ENCODE results near the gene KLHL15. TPM values are rescaled to one million over a fixed set of nuclear protein-coding genes. Genes with fewer than 3 reads are reported as not detected.

KLHL15 gene
- total RNA-seq (10 to 100 TPM in 3 of 5 experiments, 1 to 10 TPM in 2; 9.4 to 20.9 (median 10.5) TPM), polyA plus RNA-seq (1 to 10 TPM; 2.1 TPM), total RNA-seq (127 reads per million, percentile 88 among the genes with 10 or more reads in this experiment)

DNA sequence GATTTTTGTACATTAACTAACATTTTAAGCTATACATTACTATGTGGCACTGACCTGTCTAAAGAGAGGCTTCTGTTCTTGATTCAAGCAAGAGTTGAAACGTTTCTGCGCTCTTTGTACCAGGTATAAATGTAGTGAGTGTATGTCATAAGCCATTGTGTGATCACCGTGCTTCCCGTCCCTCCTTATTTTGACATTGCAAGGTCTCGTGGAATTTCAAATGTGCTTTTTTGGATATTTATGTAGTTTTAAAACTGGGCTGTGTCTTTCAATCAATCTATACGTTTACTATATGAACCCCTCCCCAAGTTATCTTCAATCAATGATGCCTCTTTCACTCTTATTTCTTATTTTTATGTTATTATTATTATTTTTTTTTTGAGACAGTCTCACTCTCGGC, at the start of gene KLHL15:
Gene KLHL15 (minus strand): TSS at position 101 of the 400 bp plus-strand sequence. CDS start 20,493 bp downstream, outside the sequence.
- CTCF ChIA-PET, result interaction anchor here (2.6 kb wide), 1 partner anchor 27 kb away, joined by 22 read pairs; the partner anchor contains the start of gene EIF2S3

GRCh38 chrX:24069877-24070276, 42.9 kb upstream of the KLHL15 start:
- H3K4me3 ChIP-seq (ENCODE audit: low read length), result no peak overlapping the region
- ATAC-seq, result no peak

More for the DNA sequence above, at the start of gene KLHL15:
- peak within 1 kb of the TSS; percentile 88 to 96 (median 94) for H3K27ac Mint-ChIP-seq
- H3K27me3 ChIP-seq (ENCODE audit: control insufficient read depth in 2 of 2, insufficient read depth in 2 of 2, low read length in 2 of 2), result no peaks in the 10 kb centered on the region
- intact Hi-C loops (cut with micrococcal nuclease), result loop anchor here in 1 of 2 donors (10.0 kb wide), 1 partner anchor 448 kb away; no protein-coding TSS in a partner anchor
- POLR2A ChIA-PET, result interaction anchor here (1.6 to 4.4 kb wide), 5 partner anchors 25 to 244 kb away, joined by 7 to 56 read pairs (median 14); partner anchors contain the start of genes APOO, CXorf58, EIF2S3 and SAT1
- DNase-seq (no peak), ATAC-seq (no peak)
- H3K9me3 Mint-ChIP-seq, result peaks cover 0 to 2% (median 0%) of the 10 kb centered on the region in 11 donors
- no peaks in the 10 kb centered on the region for H3K4me1 ChIP-seq (ENCODE audit: control insufficient read depth in 2 of 2, insufficient read depth in 2 of 2, low read length in 2 of 2)
- H3K27me3 Mint-ChIP-seq, result peaks cover 0 to 7% (median 0%) of the 10 kb centered on the region in 5 donors
- H3K36me3 Mint-ChIP-seq, result peaks cover 0 to 4% (median 0%) of the 10 kb centered on the region in 5 donors
- peaks cover 0 to 19% (median 9%) of the 10 kb centered on the region in 7 donors for H3K4me1 Mint-ChIP-seq
- H3K36me3 ChIP-seq (ENCODE audit: control insufficient read depth in 2 of 3, insufficient read depth in 3 of 3, low read length in 3 of 3), result peaks cover 0 to 4% (median 0%) of the 10 kb centered on the region in 3 experiments
- peak within 1 kb of the TSS; percentile 74 for H3K4me3 ChIP-seq (ENCODE audit: low read length)
- no peaks in the 10 kb centered on the region for H3K9me3 ChIP-seq (ENCODE audit: control insufficient read depth in 2 of 3, low read length in 3 of 3)
- H3K27ac ChIP-seq (ENCODE audit: low read depth, low read length), result peak within 1 kb of the TSS; percentile 96
- peak within 1 kb of the TSS; percentile 81 to 91 (median 88) for H3K4me3 Mint-ChIP-seq

GRCh38 chrX:24063488-24063887, 36.5 kb upstream of the KLHL15 start:
- no peak for ATAC-seq

More at GRCh38 chrX:24069877-24070276, 42.9 kb upstream of the KLHL15 start:
- intact Hi-C loops (cut with micrococcal nuclease), result no loop called here
- H3K4me3 Mint-ChIP-seq, result no peak overlapping the region
- ChIA-PET POLR2A (interaction anchor here (1.2 kb wide), 1 partner anchor 16 kb away, joined by 4 read pairs; no protein-coding TSS in a partner anchor), CTCF (no interaction called here)
- H3K4me1 Mint-ChIP-seq, result peaks cover 0 to 4% (median 0%) of the 10 kb centered on the region in 7 donors
- H3K27me3 Mint-ChIP-seq, result no peaks in the 10 kb centered on the region
- Histone ChIP-seq H3K9me3 (ENCODE audit: control insufficient read depth in 2 of 3, low read length in 3 of 3) (no peaks in the 10 kb centered on the region), H3K36me3 (ENCODE audit: control insufficient read depth in 2 of 3, insufficient read depth in 3 of 3, low read length in 3 of 3) (peaks cover 0 to 60% (median 4%) of the 10 kb centered on the region in 3 experiments), H3K4me1 (ENCODE audit: control insufficient read depth in 2 of 2, insufficient read depth in 2 of 2, low read length in 2 of 2) (no peaks in the 10 kb centered on the region), H3K27me3 (ENCODE audit: control insufficient read depth in 2 of 2, insufficient read depth in 2 of 2, low read length in 2 of 2) (no peaks in the 10 kb centered on the region), H3K27ac (ENCODE audit: low read depth, low read length) (no peak overlapping the region)
- H3K9me3 Mint-ChIP-seq, result no peaks in the 10 kb centered on the region
- H3K27ac Mint-ChIP-seq, result no peak overlapping the region
- DNase-seq, result no peak
- peaks cover 0 to 54% (median 6%) of the 10 kb centered on the region in 5 donors for H3K36me3 Mint-ChIP-seq

GRCh38 chrX:24055043-24055356, 28.0 kb upstream of the KLHL15 start:
- H3K36me3 Mint-ChIP-seq, result peaks cover 0 to 8% (median 3%) of the 10 kb centered on the region in 5 donors
- DNase-seq (no peak), ATAC-seq (peak; percentile 17)
- Histone ChIP-seq H3K27ac (ENCODE audit: low read depth, low read length) (no peak overlapping the region), H3K4me3 (ENCODE audit: low read length) (peak overlapping the region; percentile 68), H3K36me3 (ENCODE audit: control insufficient read depth in 2 of 3, insufficient read depth in 3 of 3, low read length in 3 of 3) (peaks cover 0 to 18% (median 12%) of the 10 kb centered on the region in 3 experiments), H3K27me3 (ENCODE audit: control insufficient read depth in 2 of 2, insufficient read depth in 2 of 2, low read length in 2 of 2) (no peaks in the 10 kb centered on the region), H3K9me3 (ENCODE audit: control insufficient read depth in 2 of 3, low read length in 3 of 3) (no peaks in the 10 kb centered on the region), H3K4me1 (ENCODE audit: control insufficient read depth in 2 of 2, insufficient read depth in 2 of 2, low read length in 2 of 2) (peaks cover 0 to 6% of the 10 kb centered on the region in 2 donors)
- POLR2A ChIA-PET, result interaction anchor here (0.6 to 3.4 kb wide), 11 partner anchors 24 to 416 kb away, joined by 3 to 56 read pairs (median 6); partner anchors contain the start of genes APOO, CXorf58, KLHL15 and SAT1
- peaks cover 0 to 2% (median 0%) of the 10 kb centered on the region in 11 donors for H3K9me3 Mint-ChIP-seq
- peaks cover 0 to 29% (median 6%) of the 10 kb centered on the region in 7 donors for H3K4me1 Mint-ChIP-seq
- no peaks in the 10 kb centered on the region for H3K27me3 Mint-ChIP-seq
- H3K4me3 Mint-ChIP-seq, result peak overlapping the region in 2 of 10 donors; percentile 96 to 99
- CTCF ChIA-PET, result interaction anchor here (0.6 to 2.6 kb wide), 6 partner anchors 29 to 363 kb away, joined by 3 to 22 read pairs (median 11); partner anchors contain the start of genes CXorf58 and KLHL15
- H3K27ac Mint-ChIP-seq, result peak overlapping the region in 5 of 9 donors; percentile 97 to 100 (median 99)
- intact Hi-C loops (cut with micrococcal nuclease), result loop anchor here in 1 of 2 donors (2.0 to 10.0 kb wide), 3 partner anchors 312 to 360 kb away; partner anchors contain the start of gene ACOT9

More at GRCh38 chrX:24063488-24063887, 36.5 kb upstream of the KLHL15 start:
- Mint-ChIP-seq H3K27ac (no peak overlapping the region), H3K36me3 (peaks cover 0 to 48% (median 2%) of the 10 kb centered on the region in 5 donors), H3K4me3 (no peak overlapping the region), H3K4me1 (peaks cover 0 to 14% (median 7%) of the 10 kb centered on the region in 7 donors), H3K9me3 (no peaks in the 10 kb centered on the region), H3K27me3 (no peaks in the 10 kb centered on the region)
- DNase-seq, result no peak
- CTCF ChIA-PET, result no interaction called here
- Histone ChIP-seq H3K36me3 (ENCODE audit: control insufficient read depth in 2 of 3, insufficient read depth in 3 of 3, low read length in 3 of 3) (peaks cover 7 to 48% (median 12%) of the 10 kb centered on the region in 3 experiments), H3K4me1 (ENCODE audit: control insufficient read depth in 2 of 2, insufficient read depth in 2 of 2, low read length in 2 of 2) (no peaks in the 10 kb centered on the region), H3K27ac (ENCODE audit: low read depth, low read length) (no peak overlapping the region), H3K9me3 (ENCODE audit: control insufficient read depth in 2 of 3, low read length in 3 of 3) (no peaks in the 10 kb centered on the region), H3K27me3 (ENCODE audit: control insufficient read depth in 2 of 2, insufficient read depth in 2 of 2, low read length in 2 of 2) (no peaks in the 10 kb centered on the region), H3K4me3 (ENCODE audit: low read length) (no peak overlapping the region)
- intact Hi-C loops (cut with micrococcal nuclease), result no loop called here
- POLR2A ChIA-PET, result interaction anchor here (0.7 kb wide), 1 partner anchor 99 kb away, joined by 3 read pairs; no protein-coding TSS in a partner anchor

- H3K27ac Mint-ChIP-seq, result peak within 1 kb of the TSS in 5 of 9 donors; percentile 97 to 100 (median 99)
- H3K4me3 ChIP-seq (ENCODE audit: low read length), result peak within 1 kb of the TSS; percentile 68
- H3K27me3 ChIP-seq (ENCODE audit: control insufficient read depth in 2 of 2, insufficient read depth in 2 of 2, low read length in 2 of 2), result no peaks in the 10 kb centered on the region
- peaks cover 0 to 25% (median 4%) of the 10 kb centered on the region in 7 donors for H3K4me1 Mint-ChIP-seq
- peaks cover 0 to 2% (median 0%) of the 10 kb centered on the region in 11 donors for H3K9me3 Mint-ChIP-seq
- H3K36me3 Mint-ChIP-seq, result peaks cover 0 to 4% (median 0%) of the 10 kb centered on the region in 5 donors
- DNase-seq (peak; percentile 75 to 97 (median 93)), ATAC-seq (peak; percentile 90)
- no peak within 1 kb of the TSS for H3K27ac ChIP-seq (ENCODE audit: low read depth, low read length)
- peaks cover 0 to 6% of the 10 kb centered on the region in 2 donors for H3K4me1 ChIP-seq (ENCODE audit: control insufficient read depth in 2 of 2, insufficient read depth in 2 of 2, low read length in 2 of 2)
- no peaks in the 10 kb centered on the region for H3K9me3 ChIP-seq (ENCODE audit: control insufficient read depth in 2 of 3, low read length in 3 of 3)
- ChIA-PET CTCF (interaction anchor here (0.6 to 2.6 kb wide), 8 partner anchors 28 to 358 kb away, joined by 3 to 22 read pairs (median 8); partner anchors contain the start of genes CXorf58, KLHL15 and ZFX), POLR2A (interaction anchor here (0.6 to 3.4 kb wide), 15 partner anchors 15 to 281 kb away, joined by 3 to 56 read pairs (median 5); partner anchors contain the start of genes APOO, CXorf58, KLHL15 and SAT1)
- H3K36me3 ChIP-seq (ENCODE audit: control insufficient read depth in 2 of 3, insufficient read depth in 3 of 3, low read length in 3 of 3), result peaks cover 0 to 13% (median 7%) of the 10 kb centered on the region in 3 experiments
- peak within 1 kb of the TSS in 2 of 10 donors; percentile 96 to 99 for H3K4me3 Mint-ChIP-seq
- no peaks in the 10 kb centered on the region for H3K27me3 Mint-ChIP-seq
- intact Hi-C loops (cut with micrococcal nuclease), result loop anchor here (1.0 to 10.0 kb wide), 13 partner anchors 29 to 411 kb away; partner anchors contain the start of genes PRDX4 (in 2 of the 2), SAT1 (in 2 of the 2), ACOT9 (in 1 of the 2) and APOO (in 1 of the 2)
Measured at GRCh38 chrX:24054182-24055042, 27.4 kb upstream of the KLHL15 start, which contains the start of gene EIF2S3. Gene EIF2S3 (plus strand): TSS chrX:24054956. CDS start chrX:24054969, 13 bp downstream.

Measured in naive thymus-derived CD4-positive, alpha-beta T cell (primary cell).